ENCODE results near the gene STYXL2. TPM values are rescaled to one million over a fixed set of nuclear protein-coding genes. Genes with fewer than 3 reads are reported as not detected.

STYXL2 gene
- total RNA-seq, 2 donors from 2014 or later = not detected

DNA sequence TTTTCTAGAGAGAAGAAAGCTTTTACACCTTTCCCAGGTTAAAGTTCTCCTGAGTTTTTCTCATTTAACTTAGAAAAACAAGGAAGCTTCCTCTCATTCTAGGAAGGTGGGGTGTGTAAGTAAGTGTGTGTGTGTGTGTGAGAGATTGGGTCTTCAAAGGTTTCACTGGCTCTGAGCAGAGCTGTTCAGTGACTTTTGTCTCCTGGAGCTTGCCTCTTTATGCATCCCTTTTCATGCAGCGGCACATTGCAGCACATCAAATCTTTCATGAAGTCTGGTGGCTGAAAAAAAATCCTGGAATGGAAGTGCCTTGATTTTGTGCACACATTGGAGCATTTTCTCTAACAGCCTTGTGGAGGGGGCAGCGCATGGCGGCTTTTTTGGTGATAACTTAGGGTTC, 7.1 kb upstream of the STYXL2 start:
- no peak overlapping the region for H3K27ac Mint-ChIP-seq
- peaks cover 14 to 24% of the 10 kb centered on the region in 2 donors for H3K4me1 Mint-ChIP-seq (ENCODE audit: low read depth in 2 of 2)
- no peak overlapping the region for H3K4me3 Mint-ChIP-seq
- peaks cover 0 to 4% of the 10 kb centered on the region in 2 donors for H3K27me3 Mint-ChIP-seq
- no peaks in the 10 kb centered on the region for H3K36me3 Mint-ChIP-seq
- H3K9me3 Mint-ChIP-seq = no peaks in the 10 kb centered on the region
- ATAC-seq (no peak), DNase-seq (ENCODE audit: low spot score) (no peak)

DNA sequence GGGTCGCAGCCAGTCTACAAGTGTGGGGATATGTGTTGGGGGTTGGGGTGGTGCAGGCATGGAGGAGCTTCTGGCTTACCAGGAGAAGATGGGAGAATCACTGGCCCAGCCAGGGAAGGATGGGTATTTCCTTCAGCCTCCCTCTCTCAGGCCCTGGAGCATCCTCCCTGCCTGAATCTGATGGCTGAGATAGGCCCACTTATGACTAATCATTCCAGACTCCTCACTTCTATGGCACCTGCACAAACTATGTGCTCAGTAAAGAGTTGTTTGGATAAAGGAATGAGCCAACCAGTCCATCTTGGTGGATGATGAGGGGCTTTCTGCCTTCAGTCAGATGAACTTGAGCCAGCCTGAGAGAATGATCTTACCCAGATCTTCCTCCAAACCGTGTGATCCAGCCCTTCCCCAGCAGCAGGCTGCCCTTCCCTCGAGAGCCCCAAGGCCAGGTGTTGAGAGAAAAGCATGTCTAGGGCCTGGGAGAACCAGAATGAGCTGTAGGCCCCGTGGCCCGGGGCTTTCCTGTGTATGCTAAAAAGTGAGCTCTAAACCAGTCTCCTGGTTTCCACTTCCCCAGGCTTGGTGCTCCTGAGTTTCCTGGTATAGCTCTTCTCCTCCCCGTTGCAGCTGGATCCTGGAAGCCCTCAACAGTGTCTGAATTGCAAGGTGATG, 5.0 kb upstream of the STYXL2 start:
- ATAC-seq = no peak
- H3K9me3 Mint-ChIP-seq = no peaks in the 10 kb centered on the region

DNA sequence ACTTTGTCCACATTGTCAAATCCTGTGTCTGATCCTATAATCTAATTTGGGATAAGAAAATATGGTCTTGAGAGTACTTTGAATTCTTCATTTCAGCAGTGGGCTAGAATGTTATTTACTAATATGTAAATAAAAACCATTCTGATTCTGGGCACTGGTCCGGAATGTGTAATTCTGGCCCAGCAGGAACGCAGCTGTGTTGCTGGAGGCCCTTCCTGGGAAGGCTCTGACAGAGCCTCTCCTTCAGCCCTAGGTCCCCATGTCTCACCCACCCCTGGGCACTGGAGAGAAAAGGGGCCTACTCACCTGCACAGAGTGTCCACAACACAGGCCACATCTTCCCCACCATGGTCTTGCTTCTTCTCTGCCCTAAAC, 3.9 kb upstream of the STYXL2 start:
- Mint-ChIP-seq H3K27ac (peak overlapping the region; percentile 82 to 98), H3K27me3 (no peaks in the 10 kb centered on the region), H3K4me3 (peak overlapping the region; percentile 35), H3K36me3 (no peaks in the 10 kb centered on the region), H3K9me3 (no peaks in the 10 kb centered on the region), H3K4me1 (ENCODE audit: low read depth in 2 of 2) (peaks cover 15 to 18% of the 10 kb centered on the region in 2 donors)
- DNase-seq (ENCODE audit: low spot score) (no peak), ATAC-seq (no peak)

More for the DNA sequence above, 5.0 kb upstream of the STYXL2 start:
- Mint-ChIP-seq H3K36me3 (no peaks in the 10 kb centered on the region), H3K27ac (peak overlapping the region in 1 of 2 donors; percentile 47), H3K27me3 (no peaks in the 10 kb centered on the region), H3K4me3 (no peak overlapping the region), H3K4me1 (ENCODE audit: low read depth in 2 of 2) (peaks cover 14 to 18% of the 10 kb centered on the region in 2 donors)
- DNase-seq (ENCODE audit: low spot score) = no peak

DNA sequence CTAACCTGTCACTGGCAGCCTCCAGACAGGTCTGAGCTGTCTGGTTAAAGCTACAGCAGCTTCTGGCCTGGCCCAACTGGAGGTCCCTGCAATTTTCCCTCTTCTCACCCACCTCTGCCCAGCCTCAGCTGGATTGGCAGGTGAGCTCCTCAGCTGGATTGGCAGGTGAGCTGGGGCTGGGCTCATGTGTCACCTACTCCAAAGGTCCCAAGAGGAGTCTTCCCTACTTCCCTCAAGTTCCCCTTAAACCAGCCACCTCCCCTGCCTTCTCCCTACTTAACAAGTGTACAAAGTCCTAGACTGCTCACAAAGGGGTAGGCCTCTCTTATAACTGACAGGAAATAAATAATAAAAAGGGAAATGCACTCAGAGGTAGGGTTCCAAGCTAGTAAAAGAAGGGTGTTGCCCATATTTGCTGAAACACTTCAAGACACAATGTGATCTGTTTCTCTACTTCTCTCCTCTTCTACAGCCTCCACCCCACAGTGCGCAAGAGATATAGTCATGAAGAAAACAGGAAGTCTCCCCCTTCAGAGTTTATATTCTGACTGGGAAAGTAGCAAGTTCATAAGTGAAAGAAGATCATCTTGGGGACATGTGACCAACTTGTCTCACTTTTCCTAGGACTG, 3.4 kb upstream of the STYXL2 start, which contains the start of gene GPA33:
TSS of gene GPA33 (minus strand) at position 64 of the 629 bp plus-strand sequence. CDS start 90 bp downstream, outside the sequence.
- Mint-ChIP-seq H3K4me3 (peak within 1 kb of the TSS; percentile 35), H3K27me3 (no peaks in the 10 kb centered on the region), H3K36me3 (no peaks in the 10 kb centered on the region), H3K9me3 (no peaks in the 10 kb centered on the region), H3K4me1 (ENCODE audit: low read depth in 2 of 2) (peaks cover 17 to 18% of the 10 kb centered on the region in 2 donors), H3K27ac (peak within 1 kb of the TSS; percentile 82 to 98)
- DNase-seq (ENCODE audit: low spot score) (no peak), ATAC-seq (peak; percentile 78 to 82)

DNA sequence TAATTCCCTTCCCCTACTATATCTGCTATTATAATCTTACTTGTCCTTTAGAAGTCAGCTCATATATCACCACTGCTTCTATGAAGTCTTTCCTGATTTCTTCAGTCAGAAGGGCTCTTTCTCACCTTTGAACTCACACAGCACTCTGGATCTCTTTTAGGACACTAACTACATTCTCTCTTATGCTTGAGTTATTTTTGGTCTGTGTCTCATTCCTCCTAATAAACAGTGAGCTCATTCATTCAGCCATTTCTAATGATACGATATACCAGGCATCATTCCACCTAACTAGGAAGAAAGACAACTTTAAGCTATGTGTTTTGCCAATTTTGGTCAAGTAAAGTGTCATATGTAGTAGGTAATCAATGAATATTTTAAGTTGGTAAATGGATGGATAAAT, 1.2 kb upstream of the STYXL2 start:
- H3K36me3 Mint-ChIP-seq = no peaks in the 10 kb centered on the region
- no peaks in the 10 kb centered on the region for H3K27me3 Mint-ChIP-seq
- H3K9me3 Mint-ChIP-seq = no peaks in the 10 kb centered on the region
- no peak for DNase-seq (ENCODE audit: low spot score)
- peaks cover 17 to 18% of the 10 kb centered on the region in 2 donors for H3K4me1 Mint-ChIP-seq (ENCODE audit: low read depth in 2 of 2)
- H3K27ac Mint-ChIP-seq = peak overlapping the region in 1 of 2 donors; percentile 2
- no peak overlapping the region for H3K4me3 Mint-ChIP-seq
- no peak for ATAC-seq

DNA sequence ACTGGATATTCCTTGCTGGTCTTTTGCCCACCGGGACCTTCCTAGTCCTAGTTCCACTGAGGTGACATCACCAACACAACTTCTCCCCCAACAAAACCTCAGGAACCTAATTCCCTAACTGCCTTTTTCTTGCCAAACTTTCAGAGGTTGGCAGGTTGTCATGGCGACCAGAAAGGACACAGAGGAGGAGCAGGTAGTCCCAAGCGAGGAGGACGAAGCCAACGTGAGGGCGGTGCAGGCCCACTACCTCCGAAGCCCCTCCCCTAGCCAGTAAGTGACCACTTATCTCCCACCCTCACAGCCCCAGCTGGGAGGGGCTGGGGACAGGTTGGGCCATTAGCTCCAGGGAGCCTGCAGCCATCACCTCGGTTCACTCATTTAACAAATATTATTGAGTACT, 815 bp downstream of the STYXL2 start:
- DNase-seq (ENCODE audit: low spot score) (no peak), ATAC-seq (no peak)
- H3K4me3 Mint-ChIP-seq = no peak overlapping the region
- no peaks in the 10 kb centered on the region for H3K36me3 Mint-ChIP-seq
- H3K27ac Mint-ChIP-seq = no peak overlapping the region
- H3K9me3 Mint-ChIP-seq = no peaks in the 10 kb centered on the region
- H3K27me3 Mint-ChIP-seq = peaks cover 0 to 10% of the 10 kb centered on the region in 2 donors
- H3K4me1 Mint-ChIP-seq (ENCODE audit: low read depth in 2 of 2) = peaks cover 11 to 13% of the 10 kb centered on the region in 2 donors

DNA sequence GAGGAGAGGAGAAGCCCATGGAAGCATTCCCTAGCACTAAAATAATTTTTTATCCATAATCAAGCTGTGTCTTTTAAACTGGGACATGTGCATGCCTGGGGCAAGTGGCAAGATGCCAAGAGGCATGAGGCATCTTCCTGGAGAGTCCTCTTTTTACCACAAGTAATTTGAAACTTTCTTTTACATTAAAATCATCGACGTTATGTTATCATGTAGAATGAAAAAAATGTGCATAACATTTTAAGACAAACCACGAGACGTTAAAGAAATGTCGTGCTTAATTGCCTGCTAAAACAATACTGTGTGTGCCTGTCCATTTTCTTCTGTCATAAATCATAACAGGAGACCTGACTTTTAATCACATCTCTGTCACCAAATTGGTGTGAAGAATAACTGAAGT, 1.5 kb downstream of the STYXL2 start:
- no peak overlapping the region for H3K4me3 Mint-ChIP-seq
- no peaks in the 10 kb centered on the region for H3K9me3 Mint-ChIP-seq
- H3K27me3 Mint-ChIP-seq = peaks cover 0 to 10% of the 10 kb centered on the region in 2 donors
- peaks cover 6 to 10% of the 10 kb centered on the region in 2 donors for H3K4me1 Mint-ChIP-seq (ENCODE audit: low read depth in 2 of 2)
- no peak overlapping the region for H3K27ac Mint-ChIP-seq
- ATAC-seq (no peak), DNase-seq (ENCODE audit: low spot score) (no peak)
- H3K36me3 Mint-ChIP-seq = no peaks in the 10 kb centered on the region

DNA sequence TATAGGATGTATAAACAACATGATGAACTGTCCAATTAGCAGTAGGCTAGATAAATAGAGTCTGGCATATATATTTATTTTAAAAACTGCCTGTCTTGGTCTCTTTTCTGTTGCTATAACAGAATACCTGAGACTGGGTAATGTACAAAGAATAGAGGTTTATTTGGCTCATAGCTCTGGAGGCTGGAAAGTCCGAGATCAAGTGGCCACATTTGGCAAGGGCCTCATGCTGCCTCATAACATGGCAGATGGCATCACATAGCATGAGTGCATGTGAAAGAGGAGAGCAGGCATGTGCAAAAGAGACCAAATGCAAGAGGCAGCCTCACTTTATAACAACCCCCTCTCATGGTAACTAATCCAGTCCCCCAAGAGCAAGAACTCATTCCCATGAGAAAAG, 6.0 kb downstream of the STYXL2 start:
- H3K27ac Mint-ChIP-seq = no peak overlapping the region
- DNase-seq (ENCODE audit: low spot score) (no peak), ATAC-seq (no peak)
- H3K9me3 Mint-ChIP-seq = no peaks in the 10 kb centered on the region
- H3K4me3 Mint-ChIP-seq = no peak overlapping the region
- peaks cover 10 to 16% of the 10 kb centered on the region in 2 donors for H3K4me1 Mint-ChIP-seq (ENCODE audit: low read depth in 2 of 2)
- H3K36me3 Mint-ChIP-seq = no peaks in the 10 kb centered on the region
- peaks cover 0 to 10% of the 10 kb centered on the region in 2 donors for H3K27me3 Mint-ChIP-seq

DNA sequence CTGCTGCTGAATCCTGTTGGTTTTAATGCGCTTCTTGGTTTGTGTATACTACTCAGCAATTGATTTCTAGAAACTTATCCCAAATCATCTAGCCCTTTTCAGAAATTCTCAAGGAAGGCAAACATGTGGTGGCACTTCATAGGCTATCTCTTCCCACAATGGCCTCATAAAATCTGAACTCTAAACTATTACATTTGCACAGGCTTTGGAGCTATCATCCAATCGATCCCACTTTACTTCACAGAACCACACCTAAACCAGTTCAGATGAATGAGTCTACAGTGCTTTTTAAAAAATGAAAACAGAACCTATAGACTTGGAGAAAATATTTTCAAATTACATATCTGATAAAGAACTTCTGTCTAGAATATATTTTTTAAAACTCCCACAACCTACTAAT, 6.9 kb downstream of the STYXL2 start:
- DNase-seq (ENCODE audit: low spot score) (no peak), ATAC-seq (no peak)
- H3K9me3 Mint-ChIP-seq = no peaks in the 10 kb centered on the region
- no peaks in the 10 kb centered on the region for H3K36me3 Mint-ChIP-seq
- H3K4me1 Mint-ChIP-seq (ENCODE audit: low read depth in 2 of 2) = peaks cover 19 to 21% of the 10 kb centered on the region in 2 donors
- H3K27ac Mint-ChIP-seq = no peak overlapping the region
- no peak overlapping the region for H3K4me3 Mint-ChIP-seq
- H3K27me3 Mint-ChIP-seq = peaks cover 0 to 10% of the 10 kb centered on the region in 2 donors

DNA sequence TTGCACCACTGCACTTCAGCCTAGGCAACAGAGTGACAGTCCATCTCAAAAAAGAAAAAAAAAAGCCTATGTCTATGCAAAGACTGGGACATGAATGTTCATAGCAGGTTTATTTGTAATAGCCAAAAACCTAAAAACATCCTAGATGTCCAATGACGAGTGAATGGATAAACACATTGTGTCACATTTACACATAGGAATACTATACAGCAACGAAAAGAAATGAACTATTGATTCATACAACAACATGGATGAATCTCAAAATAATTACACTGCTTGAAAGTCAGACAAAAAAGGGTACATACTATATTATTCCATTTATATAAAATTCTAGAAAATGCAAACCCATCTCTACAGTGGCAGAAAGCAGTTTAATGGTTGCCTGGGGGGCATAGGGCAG, 7.9 kb downstream of the STYXL2 start:
- ATAC-seq = no peak

DNA sequence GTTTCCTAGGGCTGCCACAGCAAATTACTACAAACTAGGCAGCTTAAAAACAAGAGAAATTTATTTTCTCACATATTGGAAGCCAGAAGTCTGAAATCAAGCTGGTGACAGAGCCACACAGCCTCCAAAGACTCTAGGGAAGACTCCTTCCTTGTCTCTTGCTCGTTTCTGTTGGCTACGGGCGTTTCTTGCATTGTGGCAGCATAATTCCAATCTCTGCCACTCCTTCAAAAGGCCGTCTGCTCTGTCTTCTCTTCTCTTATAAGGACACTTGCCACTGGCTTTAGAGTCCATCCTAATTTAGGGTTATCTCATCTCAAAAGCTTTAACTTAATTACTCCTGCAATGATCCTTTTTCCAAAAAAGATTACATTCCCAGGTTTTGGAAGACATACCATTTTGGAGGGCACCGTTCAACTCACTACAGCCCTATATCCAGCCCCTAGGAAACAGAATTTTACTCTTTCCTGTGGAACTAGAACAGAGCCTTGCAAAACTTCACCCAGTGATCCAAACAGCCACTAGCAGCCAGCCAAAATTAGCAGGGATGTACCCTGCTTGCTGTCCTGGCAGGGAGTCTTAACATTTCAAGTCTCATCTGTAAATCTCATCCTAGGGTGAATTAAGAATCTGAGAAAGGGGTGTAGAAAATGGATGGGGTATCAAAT, 9.2 kb downstream of the STYXL2 start:
- H3K9me3 Mint-ChIP-seq = no peaks in the 10 kb centered on the region
- DNase-seq (ENCODE audit: low spot score) = no peak
- peaks cover 0 to 10% of the 10 kb centered on the region in 2 donors for H3K27me3 Mint-ChIP-seq
- ATAC-seq = no peak
- H3K36me3 Mint-ChIP-seq = no peaks in the 10 kb centered on the region
- H3K4me3 Mint-ChIP-seq = no peak overlapping the region
- peaks cover 22% of the 10 kb centered on the region in 2 donors for H3K4me1 Mint-ChIP-seq (ENCODE audit: low read depth in 2 of 2)
- peak overlapping the region; percentile 26 to 89 for H3K27ac Mint-ChIP-seq

More for the DNA sequence above, 7.9 kb downstream of the STYXL2 start:
- no peak for DNase-seq (ENCODE audit: low spot score)
- H3K36me3 Mint-ChIP-seq = no peaks in the 10 kb centered on the region
- peaks cover 0 to 10% of the 10 kb centered on the region in 2 donors for H3K27me3 Mint-ChIP-seq
- H3K27ac Mint-ChIP-seq = no peak overlapping the region
- no peak overlapping the region for H3K4me3 Mint-ChIP-seq
- H3K4me1 Mint-ChIP-seq (ENCODE audit: low read depth in 2 of 2) = peaks cover 22% of the 10 kb centered on the region in 2 donors
- no peaks in the 10 kb centered on the region for H3K9me3 Mint-ChIP-seq

DNA sequence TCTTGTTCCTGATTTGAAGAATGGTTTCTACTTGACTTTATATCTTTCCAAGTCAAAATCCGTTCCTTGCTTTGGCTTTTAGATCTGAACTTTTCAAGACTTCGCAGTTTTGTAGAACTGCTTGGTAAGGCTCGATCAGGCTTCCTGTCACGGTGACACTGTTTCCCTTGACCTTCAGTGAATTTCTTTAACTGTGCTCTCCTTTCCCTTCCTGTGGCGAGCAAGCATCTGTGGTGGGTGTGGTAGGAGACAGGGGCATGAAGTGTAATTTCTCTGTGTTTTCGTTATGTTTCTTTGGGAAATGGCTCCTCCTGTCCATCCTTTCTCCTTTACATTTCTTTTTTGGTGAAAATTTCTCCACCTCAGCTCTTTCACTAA, 10.4 kb downstream of the STYXL2 start:
- Mint-ChIP-seq H3K36me3 (no peaks in the 10 kb centered on the region), H3K4me1 (ENCODE audit: low read depth in 2 of 2) (peaks cover 28 to 30% of the 10 kb centered on the region in 2 donors), H3K4me3 (peak overlapping the region; percentile 65), H3K27me3 (peaks cover 0 to 4% of the 10 kb centered on the region in 2 donors), H3K27ac (peak overlapping the region; percentile 26 to 89), H3K9me3 (no peaks in the 10 kb centered on the region)
- ATAC-seq (peak in 1 of 2 donors; percentile 62), DNase-seq (ENCODE audit: low spot score) (no peak)

DNA sequence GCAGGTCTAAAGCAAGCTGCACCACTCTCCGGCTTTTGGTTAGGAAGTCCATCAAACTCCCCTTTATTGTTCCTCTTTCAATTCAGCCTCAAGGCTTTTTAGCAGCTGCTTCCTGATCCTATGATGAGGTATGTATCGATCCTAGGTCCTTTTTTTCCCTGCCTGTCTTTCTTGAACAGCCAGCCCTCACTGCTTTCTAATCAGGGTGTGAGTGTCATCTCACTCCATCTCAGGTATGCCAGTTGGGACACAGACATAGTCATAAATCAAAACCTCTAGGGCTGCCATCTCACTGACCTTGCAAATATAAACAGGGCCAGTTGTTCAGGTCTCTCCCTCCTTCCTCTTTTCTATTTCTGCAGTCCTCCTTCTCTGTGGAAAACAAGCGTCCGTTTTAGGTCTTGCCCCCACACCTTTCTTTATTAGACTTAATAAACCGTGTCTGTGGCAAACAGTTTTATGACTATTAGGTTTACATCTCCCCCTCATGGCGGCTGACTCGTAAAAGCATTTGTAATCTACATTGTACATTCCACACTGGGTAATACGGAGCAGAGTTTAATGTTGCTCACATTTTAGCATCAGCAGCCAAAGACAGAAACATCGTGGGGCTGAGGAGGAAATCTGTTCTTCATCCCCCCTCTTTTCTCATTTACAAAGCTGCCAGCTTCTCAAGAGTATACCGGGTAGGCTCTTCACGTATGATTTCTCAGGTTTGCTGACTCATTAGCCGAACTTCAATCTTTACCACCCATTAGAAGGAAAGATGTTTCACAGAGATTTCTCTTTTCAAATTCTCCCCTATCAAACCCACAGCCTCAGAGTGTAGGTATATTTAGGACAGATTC, 11.6 kb downstream of the STYXL2 start:
- H3K36me3 Mint-ChIP-seq = peaks cover 7% of the 10 kb centered on the region
- peaks cover 36 to 42% of the 10 kb centered on the region in 2 donors for H3K4me1 Mint-ChIP-seq (ENCODE audit: low read depth in 2 of 2)
- H3K9me3 Mint-ChIP-seq = peaks cover 4% of the 10 kb centered on the region
- H3K27me3 Mint-ChIP-seq = peaks cover 0 to 4% of the 10 kb centered on the region in 2 donors
- DNase-seq (ENCODE audit: low spot score) (no peak), ATAC-seq (no peak)
- H3K4me3 Mint-ChIP-seq = peak overlapping the region; percentile 70
- peak overlapping the region; percentile 4 to 37 for H3K27ac Mint-ChIP-seq
